Osteocyte (in vitro differentiated cells): ENCODE data around the gene TFB2M. TPM values are rescaled to one million over a fixed set of nuclear protein-coding genes. Genes with fewer than 3 reads are reported as not detected.

Experiments
- DNase-seq: peaks from one replicate; pipeline ENCODE4 v3.0.0; 2021; ENCODE audit warnings: mixed read lengths; ENCODE audit not compliant: unreplicated experiment; ENCODE audit errors: extremely low spot score
- H3K27ac Mint-ChIP-seq: one replicate; pipeline ENCODE4 v1.8.0; 2021; ENCODE audit warnings: mild to moderate bottlenecking, mixed read lengths; ENCODE audit not compliant: unreplicated experiment
- H3K27me3 Mint-ChIP-seq: one replicate; pipeline ENCODE4 v1.8.0; 2021; ENCODE audit warnings: mixed read lengths; ENCODE audit not compliant: unreplicated experiment
- H3K36me3 Mint-ChIP-seq: one replicate; pipeline ENCODE4 v1.8.0; 2021; ENCODE audit warnings: mixed read lengths; ENCODE audit not compliant: unreplicated experiment
- H3K4me1 Mint-ChIP-seq: one replicate; pipeline ENCODE4 v1.8.0; 2021; ENCODE audit warnings: mixed read lengths; ENCODE audit not compliant: unreplicated experiment
- H3K4me3 Mint-ChIP-seq: one replicate; pipeline ENCODE4 v1.8.0; 2021; ENCODE audit warnings: mild to moderate bottlenecking, moderate library complexity, mixed read lengths; ENCODE audit not compliant: unreplicated experiment
- H3K9me3 Mint-ChIP-seq: one replicate; pipeline ENCODE4 v1.8.0; 2021; ENCODE audit warnings: mixed read lengths; ENCODE audit not compliant: unreplicated experiment
- CTCF ChIP-seq: fragments of 200-600 bp; sonication (generic); IDR thresholded peaks from 2 replicates; pipeline ENCODE4 v1.5.0; 2021; ENCODE audit warnings: antibody characterized with exemption, mild to moderate bottlenecking, moderate library complexity
- total RNA-seq: library from RNA; stranded (reverse); gene quantifications from 2 replicates; pipeline ENCODE4 v1.2.1, GENCODE V29; 2021

TFB2M gene
- total RNA-seq, 1 donor from 2014 or later, result 12.5 TPM

- no peak for TF ChIP-seq CTCF
- no peak for DNase-seq
- Mint-ChIP-seq H3K9me3 (no peaks in the 10 kb centered on the region), H3K4me1 (peaks cover 63% of the 10 kb centered on the region), H3K27ac (no peak overlapping the region), H3K4me3 (no peak overlapping the region), H3K27me3 (no peaks in the 10 kb centered on the region), H3K36me3 (peaks cover 15% of the 10 kb centered on the region)
Observed at GRCh38 chr1:246579818-246580217, 13.8 kb upstream of the TFB2M start.

- TF ChIP-seq CTCF, result no peak
- H3K4me1 Mint-ChIP-seq, result peaks cover 53% of the 10 kb centered on the region
- no peak overlapping the region for H3K4me3 Mint-ChIP-seq
- no peak for DNase-seq
- H3K27me3 Mint-ChIP-seq, result no peaks in the 10 kb centered on the region
- peaks cover 2% of the 10 kb centered on the region for H3K36me3 Mint-ChIP-seq
- no peaks in the 10 kb centered on the region for H3K9me3 Mint-ChIP-seq
- peak overlapping the region; percentile 65 for H3K27ac Mint-ChIP-seq
Observed at GRCh38 chr1:246577720-246578106, 11.7 kb upstream of the TFB2M start.

- H3K27ac Mint-ChIP-seq, result peak overlapping the region; percentile 65
- no peaks in the 10 kb centered on the region for H3K9me3 Mint-ChIP-seq
- no peaks in the 10 kb centered on the region for H3K27me3 Mint-ChIP-seq
- no peak for TF ChIP-seq CTCF
- DNase-seq, result no peak
- H3K4me3 Mint-ChIP-seq, result no peak overlapping the region
- peaks cover 2% of the 10 kb centered on the region for H3K36me3 Mint-ChIP-seq
- peaks cover 51% of the 10 kb centered on the region for H3K4me1 Mint-ChIP-seq
Observed at GRCh38 chr1:246577082-246577719, 11.1 kb upstream of the TFB2M start.

GRCh38 chr1:246576709-246577032 is 10.6 kb upstream of the TFB2M start:
- no peak for DNase-seq
- peaks cover 2% of the 10 kb centered on the region for H3K36me3 Mint-ChIP-seq
- no peak overlapping the region for H3K4me3 Mint-ChIP-seq
- TF ChIP-seq CTCF, result no peak
- no peaks in the 10 kb centered on the region for H3K27me3 Mint-ChIP-seq
- H3K4me1 Mint-ChIP-seq, result peaks cover 51% of the 10 kb centered on the region
- no peaks in the 10 kb centered on the region for H3K9me3 Mint-ChIP-seq
- no peak overlapping the region for H3K27ac Mint-ChIP-seq

GRCh38 chr1:246573491-246573890 is 7.4 kb upstream of the TFB2M start:
- H3K4me1 Mint-ChIP-seq, result peaks cover 38% of the 10 kb centered on the region
- peak overlapping the region; percentile 72 for H3K27ac Mint-ChIP-seq
- peaks cover 2% of the 10 kb centered on the region for H3K36me3 Mint-ChIP-seq
- H3K9me3 Mint-ChIP-seq, result no peaks in the 10 kb centered on the region
- no peaks in the 10 kb centered on the region for H3K27me3 Mint-ChIP-seq
- H3K4me3 Mint-ChIP-seq, result no peak overlapping the region
- DNase-seq, result no peak
- no peak for TF ChIP-seq CTCF
